Fibroblast of skin of scalp (primary cell): ENCODE results near the gene CHAC1. TPM values are rescaled to one million over a fixed set of nuclear protein-coding genes. Genes with fewer than 3 reads are reported as not detected.
A peak's percentile ranks its signal among the peaks of the same experiment; 100 is the strongest.

Source experiments
- DNase-seq: peaks from one replicate; pipeline ENCODE4 v3.0.0-alpha.2; 2013
- polyA plus RNA-seq, 2 experiments: library from polyadenylated mRNA; unstranded; fragments of 120-200 nt; gene quantifications; one replicate each; pipeline ENCODE4 v1.2.1, GENCODE V29; 2013; ENCODE audit not compliant: insufficient read length in 2 of 2

CHAC1 gene
- polyA plus RNA-seq (2013, experiment 1 of 2; ENCODE audit: insufficient read length) = 121 TPM
- polyA plus RNA-seq (2013, experiment 2 of 2; ENCODE audit: insufficient read length) = 124 TPM

GRCh38 chr15:40952901-40953712 is at the start of gene CHAC1:
TSS of gene CHAC1 (plus strand) at chr15:40953471. CDS start at chr15:40953584, 113 bp downstream.
- peak; percentile 99 for DNase-seq

- no peak for DNase-seq
These were observed 48.6 kb upstream of the CHAC1 start for GRCh38 chr15:40904552-40905201.

GRCh38 chr15:40906091-40906990 is 46.9 kb upstream of the CHAC1 start:
- peak; percentile 89 for DNase-seq

- DNase-seq = no peak
These were observed 46.1 kb upstream of the CHAC1 start for GRCh38 chr15:40906991-40907802.

GRCh38 chr15:40908095-40908494 is 45.2 kb upstream of the CHAC1 start:
- DNase-seq = no peak

- peak; percentile 74 for DNase-seq
These were observed 43.3 kb upstream of the CHAC1 start for GRCh38 chr15:40909662-40910630.

GRCh38 chr15:40911141-40911540 is 42.1 kb upstream of the CHAC1 start:
- no peak for DNase-seq

- DNase-seq = no peak
These were observed 41.6 kb upstream of the CHAC1 start for GRCh38 chr15:40911693-40912092.

GRCh38 chr15:40912478-40912877 is 40.8 kb upstream of the CHAC1 start:
- no peak for DNase-seq

- no peak for DNase-seq
These were observed 39.3 kb upstream of the CHAC1 start for GRCh38 chr15:40914013-40914412.

- no peak for DNase-seq
These were observed 38.8 kb upstream of the CHAC1 start for GRCh38 chr15:40914486-40914885.

GRCh38 chr15:40915116-40915661 is 38.1 kb upstream of the CHAC1 start:
- DNase-seq = no peak

- DNase-seq = no peak
These were observed 37.6 kb upstream of the CHAC1 start for GRCh38 chr15:40915679-40916078.

- no peak for DNase-seq
These were observed 35.7 kb upstream of the CHAC1 start for GRCh38 chr15:40917585-40917984.

- no peak for DNase-seq
These were observed 35.0 kb upstream of the CHAC1 start for GRCh38 chr15:40918146-40918798.

GRCh38 chr15:40918799-40919392 is 34.4 kb upstream of the CHAC1 start:
- no peak for DNase-seq

- no peak for DNase-seq
These were observed 31.2 kb upstream of the CHAC1 start for GRCh38 chr15:40921949-40922607.

- no peak for DNase-seq
These were observed 30.7 kb upstream of the CHAC1 start for GRCh38 chr15:40922608-40923005.

- no peak for DNase-seq
These were observed 29.7 kb upstream of the CHAC1 start for GRCh38 chr15:40923551-40923950.
